Measurements from ENCODE around the gene KCNS3.

The KCNS3 gene

GRCh38 chr2:17877811-17878280 is 621 bp upstream of the KCNS3 start:
- no peak for DNase-seq (ENCODE audit: low read depth, low spot score)

- no peak for DNase-seq (ENCODE audit: low read depth, low spot score)
These were observed 858 bp downstream of the KCNS3 start for GRCh38 chr2:17879137-17879912.

- no peak for DNase-seq (ENCODE audit: low read depth, low spot score)
These were observed 1.4 kb downstream of the KCNS3 start for GRCh38 chr2:17879913-17880274.

- DNase-seq (ENCODE audit: low read depth, low spot score): no peak
These were observed 14.5 kb downstream of the KCNS3 start for GRCh38 chr2:17892770-17893534.

GRCh38 chr2:17894005-17894404 is 15.5 kb downstream of the KCNS3 start:
- DNase-seq (ENCODE audit: low read depth, low spot score): no peak

- DNase-seq (ENCODE audit: low read depth, low spot score): no peak
These were observed 16.1 kb downstream of the KCNS3 start for GRCh38 chr2:17894556-17894955.

GRCh38 chr2:17899871-17900270 is 21.4 kb downstream of the KCNS3 start:
- no peak for DNase-seq (ENCODE audit: low read depth, low spot score)

GRCh38 chr2:17901246-17901645 is 22.8 kb downstream of the KCNS3 start:
- no peak for DNase-seq (ENCODE audit: low read depth, low spot score)

GRCh38 chr2:17910980-17911379 is 32.5 kb downstream of the KCNS3 start:
- DNase-seq (ENCODE audit: low read depth, low spot score): no peak

GRCh38 chr2:17911491-17912260 is 33.2 kb downstream of the KCNS3 start:
- DNase-seq (ENCODE audit: low read depth, low spot score): no peak

GRCh38 chr2:17912266-17912691 is 33.8 kb downstream of the KCNS3 start:
- no peak for DNase-seq (ENCODE audit: low read depth, low spot score)

- DNase-seq (ENCODE audit: low read depth, low spot score): no peak
These were observed 36.6 kb downstream of the KCNS3 start for GRCh38 chr2:17915099-17915498.

- DNase-seq (ENCODE audit: low read depth, low spot score): no peak
These were observed 37.5 kb downstream of the KCNS3 start for GRCh38 chr2:17915811-17916518.

- no peak for DNase-seq (ENCODE audit: low read depth, low spot score)
These were observed 38.1 kb downstream of the KCNS3 start for GRCh38 chr2:17916584-17916983.

- no peak for DNase-seq (ENCODE audit: low read depth, low spot score)
These were observed 40.3 kb downstream of the KCNS3 start for GRCh38 chr2:17918789-17919188.

- no peak for DNase-seq (ENCODE audit: low read depth, low spot score)
These were observed 52.3 kb downstream of the KCNS3 start for GRCh38 chr2:17930773-17931172.

GRCh38 chr2:17933256-17933655 is 54.8 kb downstream of the KCNS3 start:
- DNase-seq (ENCODE audit: low read depth, low spot score): no peak

GRCh38 chr2:17934721-17935120 is 56.3 kb downstream of the KCNS3 start:
- DNase-seq (ENCODE audit: low read depth, low spot score): no peak

- DNase-seq (ENCODE audit: low read depth, low spot score): no peak
These were observed 56.9 kb downstream of the KCNS3 start for GRCh38 chr2:17935242-17935885.

GRCh38 chr2:17936599-17936998 is 58.1 kb downstream of the KCNS3 start:
- no peak for DNase-seq (ENCODE audit: low read depth, low spot score)

GRCh38 chr2:17940091-17940630 is 61.7 kb downstream of the KCNS3 start:
- DNase-seq (ENCODE audit: low read depth, low spot score): no peak
